Fibroblast of skin of back (primary cell): ENCODE data around the gene RNF5.
"Not testable (repeated sequence)": the region's sequence is repeated elsewhere in the genome, so short reads cannot be mapped to it uniquely, and the experiment has no call there.

Experiments used
- DNase-seq: peaks from one replicate; pipeline ENCODE4 v3.0.0-alpha.2; 2013

Gene RNF5

DNA sequence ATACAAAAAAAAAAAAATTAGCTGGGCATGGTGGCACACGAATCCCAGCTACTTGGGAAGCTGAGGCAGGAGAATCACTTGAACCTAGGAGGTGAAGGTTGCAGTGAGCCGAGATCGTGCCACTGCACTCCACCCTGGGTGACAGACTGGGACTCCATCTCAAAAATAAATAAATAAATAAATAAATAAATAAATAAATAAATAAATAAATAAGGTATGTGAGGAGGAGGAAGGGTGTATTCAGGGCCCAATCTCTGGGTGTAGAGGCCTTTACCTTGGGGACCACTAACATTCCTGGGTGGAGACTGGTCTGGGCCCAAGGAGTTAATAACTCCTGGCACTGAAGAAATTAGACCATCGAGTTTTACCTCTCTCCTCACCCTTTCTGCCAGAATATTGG lies 33.2 kb downstream of the RNF5 start:
- not testable (repeated sequence) for DNase-seq

- no peak for DNase-seq
Observed at GRCh38 chr6:32212076-32212760, 34.0 kb downstream of the RNF5 start.

DNA sequence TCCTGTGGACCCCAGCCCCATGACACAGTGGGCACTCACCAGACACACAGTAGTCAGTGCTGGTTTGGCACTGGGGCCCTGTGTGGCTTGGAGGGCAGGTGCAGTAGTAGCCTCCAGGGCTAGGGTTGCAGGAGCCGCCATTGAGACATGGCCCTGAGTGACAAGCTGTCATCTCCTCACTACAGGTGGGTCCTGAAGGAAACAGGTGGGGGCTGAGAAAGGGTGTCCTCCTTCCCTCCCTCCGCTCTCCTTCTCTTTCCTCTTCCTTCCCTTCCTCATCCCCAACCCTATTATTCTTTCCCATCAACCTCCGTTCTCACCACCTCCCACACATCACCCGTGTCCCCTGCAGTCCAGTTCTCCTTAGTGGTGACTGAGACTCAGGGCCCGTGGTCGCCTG lies 35.4 kb downstream of the RNF5 start:
- DNase-seq, result no peak

- DNase-seq, result no peak
Observed at GRCh38 chr6:32214126-32214525, 35.9 kb downstream of the RNF5 start.

DNA sequence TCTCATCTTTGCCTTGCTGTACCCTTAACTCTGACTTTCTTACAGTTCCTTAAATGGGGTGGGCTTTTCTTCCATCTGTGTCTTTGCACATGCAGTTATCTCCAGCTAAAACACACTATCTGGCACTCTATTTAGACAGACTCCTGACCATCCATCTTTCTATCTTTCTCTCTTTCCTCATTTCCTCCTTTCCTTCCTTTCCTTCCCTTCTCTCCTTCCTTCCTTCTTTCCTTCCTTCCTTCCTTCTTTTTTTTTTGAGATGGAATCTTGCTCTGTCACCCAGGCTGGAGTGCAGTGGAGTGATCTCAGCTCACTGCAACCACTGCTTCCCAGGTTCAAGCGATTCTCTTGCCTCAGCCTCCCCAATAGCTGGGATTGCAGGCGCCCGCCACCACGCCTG lies 37.4 kb downstream of the RNF5 start:
- no peak for DNase-seq

- DNase-seq, result no peak
Observed at GRCh38 chr6:32216285-32216684, 38.1 kb downstream of the RNF5 start.

- no peak for DNase-seq
Observed at GRCh38 chr6:32216998-32217397, 38.8 kb downstream of the RNF5 start.

- no peak for DNase-seq
Observed at GRCh38 chr6:32218167-32218566, 40.0 kb downstream of the RNF5 start.

- no peak for DNase-seq
Observed at GRCh38 chr6:32220021-32220420, 41.8 kb downstream of the RNF5 start.

DNA sequence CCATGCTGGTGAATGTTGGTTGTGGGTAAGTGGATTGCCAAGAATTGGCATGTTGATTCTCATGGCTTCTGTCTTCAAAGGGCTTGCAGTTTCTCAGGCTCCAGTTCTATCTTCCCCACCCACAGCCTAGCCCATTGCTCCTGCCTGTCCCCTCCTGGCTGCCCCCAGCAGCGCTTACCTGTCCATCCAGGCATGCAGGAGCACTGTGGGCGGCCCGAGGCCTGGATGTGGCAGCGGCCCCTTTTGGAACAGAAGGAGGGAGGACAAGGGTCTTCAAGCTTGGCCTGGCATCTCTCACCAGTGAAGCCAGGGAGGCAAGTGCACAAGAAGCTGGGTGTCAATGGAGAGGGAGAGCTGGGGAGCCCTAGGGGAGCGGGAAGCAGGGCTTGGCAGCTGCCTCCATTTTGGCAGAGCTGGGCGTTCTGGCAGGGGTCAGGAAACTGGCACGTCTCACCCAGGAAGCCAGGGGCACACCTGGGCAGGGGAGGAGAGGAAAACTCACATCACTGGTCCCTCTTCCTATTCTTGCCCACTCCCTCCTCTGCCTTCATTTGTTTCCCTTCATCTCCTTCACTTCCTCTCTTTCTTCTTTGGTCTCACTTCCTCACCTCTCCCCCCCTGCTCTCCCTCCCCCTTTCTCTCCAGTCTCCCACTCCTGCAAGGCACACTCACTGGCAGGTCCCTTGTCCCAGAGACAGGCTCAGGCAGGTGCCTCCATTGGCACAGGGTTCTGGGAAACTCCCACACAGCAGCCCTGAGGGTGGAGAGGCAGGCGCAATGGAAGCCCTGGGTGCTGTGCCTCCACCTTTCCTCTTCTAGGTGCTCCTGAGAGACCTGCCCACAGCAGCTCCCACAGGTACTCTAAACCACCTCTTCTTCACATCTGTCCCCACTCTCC lies 44.4 kb downstream of the RNF5 start:
- no peak for DNase-seq

GRCh38 chr6:32223258-32224235 lies 45.3 kb downstream of the RNF5 start, which contains the start of gene NOTCH4:
NOTCH4 (minus strand) TSS chr6:32224067; CDS start chr6:32223928, 139 bp downstream.
- no peak for DNase-seq

DNA sequence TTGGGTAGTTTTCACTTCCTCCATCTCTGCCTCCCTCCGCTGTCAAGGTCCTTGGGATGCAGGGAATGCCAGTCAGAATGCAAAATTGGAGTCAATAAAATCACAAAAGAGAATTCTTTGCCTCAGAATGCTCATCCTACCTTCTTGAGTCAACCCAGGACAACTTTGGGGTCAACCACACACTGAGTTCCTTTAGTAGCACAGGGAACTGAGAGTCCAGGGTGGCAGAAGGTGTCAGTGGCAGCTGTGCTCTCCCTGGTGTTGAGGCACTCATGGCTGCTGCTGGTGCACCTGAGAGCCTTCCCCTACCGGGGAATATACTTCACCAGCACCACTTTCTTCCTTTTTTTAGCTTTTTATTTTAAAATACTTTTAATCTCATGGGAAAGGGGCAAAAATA lies 46.5 kb downstream of the RNF5 start:
- DNase-seq, result no peak

DNA sequence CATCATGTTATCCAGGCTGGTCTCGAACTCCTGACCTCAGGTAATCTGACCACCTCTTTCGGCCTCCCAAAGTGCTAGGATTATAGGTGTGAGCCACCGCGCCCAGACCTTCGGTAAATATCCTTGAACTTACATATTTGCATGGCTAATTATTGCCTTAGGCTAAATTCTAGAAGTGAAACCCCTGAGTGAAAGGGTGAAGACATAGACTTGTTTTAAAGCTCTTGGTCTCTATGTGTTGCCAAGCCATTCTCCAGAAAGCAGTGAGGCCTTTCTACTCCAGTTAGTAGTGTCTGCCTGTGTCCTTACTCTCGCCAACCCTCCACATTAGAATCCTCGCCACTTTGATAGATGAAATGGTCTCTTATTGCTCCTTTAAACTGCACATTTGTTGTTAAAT lies 48.2 kb downstream of the RNF5 start:
- DNase-seq, result no peak
